ENCODE measurements around the gene GPX1.

DNA sequence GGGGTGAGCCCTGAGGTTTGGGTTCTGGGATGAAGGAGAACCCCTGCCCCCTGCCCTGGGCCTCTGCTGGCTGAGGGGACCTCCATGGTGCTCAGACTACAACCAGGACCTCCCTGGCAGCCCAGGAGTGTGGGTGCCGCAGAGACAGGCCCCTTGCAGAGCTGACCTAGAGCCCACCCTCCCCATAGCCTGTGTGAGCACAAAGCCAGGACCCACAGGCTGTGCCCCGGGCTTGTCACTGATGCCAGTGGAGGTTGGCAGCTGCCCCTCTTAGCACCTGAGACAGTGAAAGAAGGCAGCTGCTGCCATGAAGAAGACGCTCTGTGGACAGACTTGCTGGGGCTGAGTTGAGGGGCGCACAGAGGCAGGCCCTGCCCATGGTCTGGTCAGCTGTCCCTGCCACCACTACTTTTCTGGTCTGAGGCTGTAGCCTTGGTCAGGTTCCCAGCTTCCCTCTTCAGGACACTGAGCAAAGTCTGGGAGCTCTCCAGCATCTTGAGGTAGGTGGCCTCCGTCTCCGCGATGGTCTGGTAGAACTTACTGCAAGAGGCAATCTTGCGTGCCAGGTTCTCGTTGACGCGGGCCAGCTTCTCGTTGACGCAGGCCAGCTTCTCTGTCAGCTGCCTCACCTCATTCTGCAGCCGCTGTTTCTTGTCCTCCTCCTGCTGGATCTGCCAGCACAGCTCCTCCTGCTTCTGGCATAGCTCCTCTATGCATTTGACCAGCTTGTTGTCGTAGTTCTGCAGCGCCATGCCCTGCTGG lies 41.3 kb downstream of the GPX1 start:
- no peak for TF ChIP-seq POLR2A (IDR thresholded peaks at IDR 0.05)
- TF ChIP-seq, protein P1, sequence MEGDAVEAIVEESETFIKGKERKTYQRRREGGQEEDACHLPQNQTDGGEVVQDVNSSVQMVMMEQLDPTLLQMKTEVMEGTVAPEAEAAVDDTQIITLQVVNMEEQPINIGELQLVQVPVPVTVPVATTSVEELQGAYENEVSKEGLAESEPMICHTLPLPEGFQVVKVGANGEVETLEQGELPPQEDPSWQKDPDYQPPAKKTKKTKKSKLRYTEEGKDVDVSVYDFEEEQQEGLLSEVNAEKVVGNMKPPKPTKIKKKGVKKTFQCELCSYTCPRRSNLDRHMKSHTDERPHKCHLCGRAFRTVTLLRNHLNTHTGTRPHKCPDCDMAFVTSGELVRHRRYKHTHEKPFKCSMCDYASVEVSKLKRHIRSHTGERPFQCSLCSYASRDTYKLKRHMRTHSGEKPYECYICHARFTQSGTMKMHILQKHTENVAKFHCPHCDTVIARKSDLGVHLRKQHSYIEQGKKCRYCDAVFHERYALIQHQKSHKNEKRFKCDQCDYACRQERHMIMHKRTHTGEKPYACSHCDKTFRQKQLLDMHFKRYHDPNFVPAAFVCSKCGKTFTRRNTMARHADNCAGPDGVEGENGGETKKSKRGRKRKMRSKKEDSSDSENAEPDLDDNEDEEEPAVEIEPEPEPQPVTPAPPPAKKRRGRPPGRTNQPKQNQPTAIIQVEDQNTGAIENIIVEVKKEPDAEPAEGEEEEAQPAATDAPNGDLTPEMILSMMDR (IDR thresholded peaks at IDR 0.05): no peak

Measured in thyroid gland (tissue), 4 donors.